H1 (cell line): ENCODE measurements around the gene AMBP.

ENCODE experiments used
- EGR1 ChIP-seq: IDR thresholded peaks from 2 replicates; pipeline ENCODE4 v1.6.1; 2011; ENCODE audit warnings: low read depth, low read length, borderline replicate concordance
- TAF1 ChIP-seq: IDR thresholded peaks from 2 replicates; pipeline ENCODE4 v1.6.1; 2011; ENCODE audit warnings: mild to moderate bottlenecking, low read depth, low read length
- TF ChIP-seq, protein P1 (sequence below), 3 experiments: IDR thresholded peaks; 1 replicate in 2 of 3; 2 replicates in 1 of 3; pipeline versions ENCODE4 v1.5.1 to v1.6.1; 2011; ENCODE audit warnings: low read length in 3 of 3, mild to moderate bottlenecking in 3 of 3, inconsistent platforms in 2 of 3, low read depth in 1 of 3, moderate library complexity in 1 of 3; ENCODE audit not compliant: insufficient read depth in 1 of 3; ENCODE audit errors: control extremely low read depth in 1 of 3

DNA sequence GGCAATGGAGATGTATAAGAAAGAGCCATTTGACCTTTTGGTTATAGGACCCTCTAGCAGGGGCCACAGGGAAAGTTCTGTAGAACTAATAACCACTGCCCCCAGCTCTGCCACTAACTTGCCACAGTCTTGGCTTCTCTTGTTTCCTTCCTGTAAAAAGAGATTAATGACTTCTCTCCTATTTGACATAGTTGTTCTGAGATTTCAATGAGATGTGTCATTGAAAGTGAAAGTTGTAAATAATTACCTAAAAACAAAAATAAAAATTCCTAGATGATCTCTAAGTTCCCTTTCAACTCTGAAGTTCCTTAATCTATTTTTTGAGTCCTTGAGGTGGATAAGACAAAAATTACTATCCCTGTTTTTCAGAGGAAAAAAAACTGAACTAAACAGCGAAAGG, 22.4 kb upstream of the AMBP start:
- TF ChIP-seq, protein P1, sequence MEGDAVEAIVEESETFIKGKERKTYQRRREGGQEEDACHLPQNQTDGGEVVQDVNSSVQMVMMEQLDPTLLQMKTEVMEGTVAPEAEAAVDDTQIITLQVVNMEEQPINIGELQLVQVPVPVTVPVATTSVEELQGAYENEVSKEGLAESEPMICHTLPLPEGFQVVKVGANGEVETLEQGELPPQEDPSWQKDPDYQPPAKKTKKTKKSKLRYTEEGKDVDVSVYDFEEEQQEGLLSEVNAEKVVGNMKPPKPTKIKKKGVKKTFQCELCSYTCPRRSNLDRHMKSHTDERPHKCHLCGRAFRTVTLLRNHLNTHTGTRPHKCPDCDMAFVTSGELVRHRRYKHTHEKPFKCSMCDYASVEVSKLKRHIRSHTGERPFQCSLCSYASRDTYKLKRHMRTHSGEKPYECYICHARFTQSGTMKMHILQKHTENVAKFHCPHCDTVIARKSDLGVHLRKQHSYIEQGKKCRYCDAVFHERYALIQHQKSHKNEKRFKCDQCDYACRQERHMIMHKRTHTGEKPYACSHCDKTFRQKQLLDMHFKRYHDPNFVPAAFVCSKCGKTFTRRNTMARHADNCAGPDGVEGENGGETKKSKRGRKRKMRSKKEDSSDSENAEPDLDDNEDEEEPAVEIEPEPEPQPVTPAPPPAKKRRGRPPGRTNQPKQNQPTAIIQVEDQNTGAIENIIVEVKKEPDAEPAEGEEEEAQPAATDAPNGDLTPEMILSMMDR (IDR thresholded peaks at IDR 0.05; ENCODE audit: control extremely low read depth in 1 of 3, insufficient read depth in 1 of 3, low read depth in 1 of 3, low read length in 3 of 3) = no peak
- no peak for TF ChIP-seq TAF1
- TF ChIP-seq EGR1 = no peak
